SK-N-SH (cell line): ENCODE results near the gene GDPD1. TPM values are rescaled to one million over a fixed set of nuclear protein-coding genes. Genes with fewer than 3 reads are reported as not detected.

Source experiments
- CTCF ChIA-PET: fragments of 300-600, 350-600 bp; formaldehyde crosslinking; extraction: SDS; loops from one replicate; lab custom pipeline; 2021; lab: Yijun Ruan, JAX
- POLR2A ChIA-PET: fragments of 350-600 bp; sonication (Branson Sonifier 250); formaldehyde crosslinking; extraction: SDS; loops from one replicate; lab custom pipeline; 2020; ENCODE audit warnings: antibody characterized with exemption, inconsistent platforms; lab: Yijun Ruan, JAX
- DNase-seq: peaks from one replicate; pipeline ENCODE4 v3.0.0; 2012
- H2AFZ ChIP-seq: fragments of 200-600 bp; sonication (generic); 2 replicates; pipeline ENCODE4 v1.8.1; 2016; ENCODE audit warnings: antibody characterized with exemption, mild to moderate bottlenecking, low read depth
- H3F3A ChIP-seq: fragments of 200-600 bp; sonication (generic); replicated peaks from 2 replicates; pipeline ENCODE3; 2016; ENCODE audit warnings: antibody characterized with exemption, mild to moderate bottlenecking; ENCODE audit not compliant: insufficient read depth
- H3K27ac ChIP-seq, 2 experiments: fragments of 200-500 bp in 1 of 2; fragments of 200-600 bp in 1 of 2; sonication (Bioruptor generic) in 1 of 2; sonication (generic), shearing (Covaris generic) in 1 of 2; 2 replicates each; pipeline versions ENCODE4 v1.5.1 to v1.6.1; 2014 to 2016; ENCODE audit warnings: low read depth in 2 of 2, inconsistent platforms in 1 of 2, low read length in 1 of 2, mild to moderate bottlenecking in 1 of 2, mixed read lengths in 1 of 2
- H3K27me3 ChIP-seq: fragments of 200-600 bp; sonication (generic), shearing (Covaris generic); 2 replicates; pipeline ENCODE4 v1.6.1; 2016; ENCODE audit warnings: mixed run types; ENCODE audit not compliant: insufficient read depth
- H3K36me3 ChIP-seq, 2 experiments: fragments of 200-500 bp in 1 of 2; fragments of 200-600 bp in 1 of 2; sonication (Bioruptor generic) in 1 of 2; sonication (generic) in 1 of 2; replicated peaks in 1 of 2; 2 replicates each; pipeline versions ENCODE3 to v1.5.1; 2014 to 2016; ENCODE audit warnings: low read length in 1 of 2, mild to moderate bottlenecking in 1 of 2; ENCODE audit not compliant: insufficient read depth in 2 of 2, control insufficient read depth in 1 of 2
- H3K4me1 ChIP-seq, 2 experiments: fragments of 200-500 bp in 1 of 2; fragments of 200-600 bp in 1 of 2; sonication (Bioruptor generic) in 1 of 2; sonication (generic), shearing (Covaris generic) in 1 of 2; 2 replicates each; pipeline versions ENCODE4 v1.5.1 to v1.6.1; 2014 to 2016; ENCODE audit warnings: low read depth in 1 of 2, low read length in 1 of 2, mixed run types in 1 of 2; ENCODE audit not compliant: insufficient read depth in 2 of 2, control insufficient read depth in 1 of 2
- H3K4me2 ChIP-seq: fragments of 200-600 bp; sonication (generic), shearing (Covaris generic); 2 replicates; pipeline ENCODE4 v1.6.1; 2017; ENCODE audit warnings: mixed run types
- H3K4me3 ChIP-seq, 2 experiments: fragments of 200-500 bp in 1 of 2; fragments of 200-600 bp in 1 of 2; sonication (Bioruptor generic) in 1 of 2; sonication (generic), shearing (Covaris generic) in 1 of 2; 2 replicates each; pipeline versions ENCODE4 v1.5.1 to v1.8.1; 2014 to 2016; ENCODE audit warnings: low read depth in 2 of 2, inconsistent platforms in 1 of 2, low read length in 1 of 2, mild to moderate bottlenecking in 1 of 2, mixed read lengths in 1 of 2, moderate library complexity in 1 of 2
- H3K79me2 ChIP-seq: fragments of 200-600 bp; sonication (generic); 2 replicates; pipeline ENCODE4 v1.8.1; 2017; ENCODE audit warnings: mild to moderate bottlenecking; ENCODE audit not compliant: insufficient read depth
- H3K9ac ChIP-seq: fragments of 200-600 bp; sonication (generic); 2 replicates; pipeline ENCODE4 v1.6.1; 2017; ENCODE audit warnings: mixed run types
- H3K9me2 ChIP-seq: fragments of 200-600 bp; sonication (generic); 2 replicates; pipeline ENCODE4 v1.6.1; 2017; ENCODE audit warnings: mixed run types
- H3K9me3 ChIP-seq: fragments of 200-600 bp; sonication (generic); 2 replicates; pipeline ENCODE4 v1.6.1; 2017; ENCODE audit warnings: mixed run types, mild to moderate bottlenecking, moderate library complexity
- H4K20me1 ChIP-seq: fragments of 200-600 bp; sonication (generic); 2 replicates; pipeline ENCODE4 v1.6.1; 2017; ENCODE audit warnings: mild to moderate bottlenecking, mixed run types; ENCODE audit not compliant: insufficient read depth
- CTCF ChIP-seq: fragments of 200-600 bp; sonication (generic); IDR thresholded peaks from 2 replicates; pipeline ENCODE4 v1.6.1; 2017; ENCODE audit warnings: antibody characterized with exemption, mild to moderate bottlenecking, moderate library complexity
- ELF1 ChIP-seq: IDR thresholded peaks from 2 replicates; pipeline ENCODE4 v1.4.0; 2012
- EZH2phosphoT487 ChIP-seq: fragments of 200-600 bp; sonication (generic); IDR thresholded peaks from 2 replicates; pipeline ENCODE4 v1.6.1; 2017; ENCODE audit warnings: low read depth, mixed run types, mild to moderate bottlenecking, antibody characterized with exemption, moderate library complexity, borderline replicate concordance
- GABPA ChIP-seq: IDR thresholded peaks from 2 replicates; pipeline ENCODE4 v1.4.0; 2012; ENCODE audit warnings: low read depth, mild to moderate bottlenecking
- MEF2A ChIP-seq: IDR thresholded peaks from 2 replicates; pipeline ENCODE4 v1.4.0; 2012; ENCODE audit warnings: low read depth, borderline replicate concordance
- MXI1 ChIP-seq: IDR thresholded peaks from 2 replicates; pipeline ENCODE4 v1.6.1; 2012; ENCODE audit warnings: mild to moderate bottlenecking, low read depth, low read length, improper control_type of control experiment
- NFIC ChIP-seq: IDR thresholded peaks from 2 replicates; pipeline ENCODE4 v1.4.0; 2012; ENCODE audit warnings: borderline replicate concordance
- NRF1 ChIP-seq: IDR thresholded peaks from 2 replicates; pipeline ENCODE4 v1.6.1; 2012; ENCODE audit warnings: low read depth, mild to moderate bottlenecking, low read length
- POLR2AphosphoS5 ChIP-seq: IDR thresholded peaks from 2 replicates; pipeline ENCODE4 v1.6.1; 2012; ENCODE audit warnings: low read depth, low read length
- RAD21 ChIP-seq: IDR thresholded peaks from 2 replicates; pipeline ENCODE4 v1.6.1; 2012; ENCODE audit warnings: mild to moderate bottlenecking, low read length
- RCOR1 ChIP-seq: fragments of 150-350 bp; IDR thresholded peaks from 2 replicates; pipeline ENCODE4 v1.6.1; 2017; ENCODE audit warnings: antibody characterized with exemption, low read length
- REST ChIP-seq: IDR thresholded peaks from 2 replicates; pipeline ENCODE4 v1.6.1; 2012; ENCODE audit warnings: mild to moderate bottlenecking, low read depth, low read length, moderate library complexity
- RFX5 ChIP-seq: IDR thresholded peaks from 2 replicates; pipeline ENCODE4 v1.6.1; 2012; ENCODE audit warnings: mild to moderate bottlenecking, improper control_type of control experiment, low read length
- SIN3A ChIP-seq: IDR thresholded peaks from 2 replicates; pipeline ENCODE4 v1.6.1; 2012; ENCODE audit warnings: low read depth, mild to moderate bottlenecking, low read length, moderate library complexity, borderline replicate concordance
- TAF1 ChIP-seq: IDR thresholded peaks from 2 replicates; pipeline ENCODE4 v1.6.1; 2012; ENCODE audit warnings: low read depth, mild to moderate bottlenecking, low read length, moderate library complexity, borderline replicate concordance
- TCF12 ChIP-seq: IDR thresholded peaks from 2 replicates; pipeline ENCODE4 v1.4.0; 2012
- TEAD4 ChIP-seq: IDR thresholded peaks from 2 replicates; pipeline ENCODE4 v1.4.0; 2012; ENCODE audit warnings: mild to moderate bottlenecking, borderline replicate concordance; ENCODE audit not compliant: insufficient read depth
- USF1 ChIP-seq: IDR thresholded peaks from 2 replicates; pipeline ENCODE4 v1.4.0; 2012; ENCODE audit warnings: low read depth, borderline replicate concordance
- YY1 ChIP-seq: IDR thresholded peaks from 2 replicates; pipeline ENCODE4 v1.4.0; 2012; ENCODE audit warnings: low read depth, mild to moderate bottlenecking
- ZBTB33 ChIP-seq: IDR thresholded peaks from 2 replicates; pipeline ENCODE4 v1.4.0; 2012; ENCODE audit warnings: low read depth, borderline replicate concordance
- WGBS: methylation state at CpG from one replicate; pipeline ENCODE4 v1.1.6; 2017; ENCODE audit warnings: low lambda C conversion rate; 5-methylcytosine and 5-hydroxymethylcytosine counted together
- polyA plus RNA-seq, 3 experiments: library from polyadenylated mRNA; depleted of rRNA; stranded (reverse); fragments of >200 nt; gene quantifications; 2 replicates each; pipeline ENCODE4 v1.2.3, GENCODE V29; 2012

Gene GDPD1
- polyA plus RNA-seq, 1 of the 3 experiments (the other 2 are of a cell fraction) = 1.5 TPM

GRCh38 chr17:59277031-59277430 is 56.7 kb downstream of the GDPD1 start:
- no peak for TF ChIP-seq USF1
- TF ChIP-seq CTCF = no peak
- no peak for TF ChIP-seq ELF1
- TF ChIP-seq NRF1 = no peak
- TF ChIP-seq TEAD4 = no peak
- no peak for TF ChIP-seq TAF1
- TF ChIP-seq ZBTB33 = no peak
- TF ChIP-seq RCOR1 = no peak
- TF ChIP-seq RFX5 = no peak
- no peak for TF ChIP-seq POLR2AphosphoS5
- TF ChIP-seq EZH2phosphoT487 = no peak
- TF ChIP-seq YY1 = no peak
- TF ChIP-seq TCF12 = no peak
- TF ChIP-seq MEF2A = no peak
- no peak for TF ChIP-seq SIN3A
- no peak for TF ChIP-seq GABPA
- TF ChIP-seq NFIC = no peak
- no peak for TF ChIP-seq REST
- TF ChIP-seq MXI1 = no peak
- no peak for TF ChIP-seq RAD21
- CTCF ChIA-PET = interaction anchor here (1.2 kb wide), 1 partner anchor 148 kb away, joined by 3 read pairs; no protein-coding TSS in a partner anchor
- Histone ChIP-seq H3K27ac (no peak overlapping the region), H2AFZ (no peak overlapping the region), H3K9me2 (no peaks in the 10 kb centered on the region), H3K4me2 (no peak overlapping the region), H3K4me1 (no peaks in the 10 kb centered on the region; a peak in 1 of 4 replicates), H3K79me2 (no peaks in the 10 kb centered on the region), H3K9me3 (no peaks in the 10 kb centered on the region), H3K9ac (no peak overlapping the region), H3K36me3 (no peaks in the 10 kb centered on the region), H3K4me3 (no peak overlapping the region), H3F3A (peaks cover 10% of the 10 kb centered on the region), H3K27me3 (no peaks in the 10 kb centered on the region), H4K20me1 (no peaks in the 10 kb centered on the region)
- WGBS = 94% methylated on average over 4 of the region's 4 CpGs
- DNase-seq = no peak
- POLR2A ChIA-PET = no interaction called here
